GM18951 (cell line): Measurements from ENCODE around the gene SDSL.

ENCODE experiments used
- POLR2A ChIP-seq: IDR thresholded peaks from 4 replicates; pipeline ENCODE4 v1.6.1; 2011; ENCODE audit warnings: mild to moderate bottlenecking; ENCODE audit not compliant: insufficient read length, insufficient read depth; ENCODE audit errors: extremely low read depth
- in situ Hi-C: fragments of 300-500 bp; cut with MboI; formaldehyde crosslinking; loops from one replicate; pipeline ENCODE4 v1.12.0; 2022; ENCODE audit warnings: low sequenced_read_pairs, mixed read lengths, inconsistent platforms; ENCODE audit not compliant: unreplicated experiment

SDSL gene

GRCh38 chr12:113482334-113482733, 60.2 kb downstream of the SDSL start:
- in situ Hi-C loops, result no loop called here
- TF ChIP-seq POLR2A, result no peak

GRCh38 chr12:113485330-113485729, 63.1 kb downstream of the SDSL start:
- in situ Hi-C loops, result no loop called here
- no peak for TF ChIP-seq POLR2A

- no peak for TF ChIP-seq POLR2A
- in situ Hi-C loops, result no loop called here
Observed at GRCh38 chr12:113486722-113487121, 64.5 kb downstream of the SDSL start.
